GM12873 (cell line): Measurements from ENCODE around the gene SLC38A9.

Source experiments
- TF ChIP-seq, protein P1 (sequence below): IDR thresholded peaks from 2 replicates; pipeline ENCODE4 v1.5.1; 2012; ENCODE audit warnings: low read depth, mild to moderate bottlenecking, moderate library complexity, low read length, control low read depth; ENCODE audit not compliant: insufficient read depth; ENCODE audit errors: missing control alignments

Gene SLC38A9

DNA sequence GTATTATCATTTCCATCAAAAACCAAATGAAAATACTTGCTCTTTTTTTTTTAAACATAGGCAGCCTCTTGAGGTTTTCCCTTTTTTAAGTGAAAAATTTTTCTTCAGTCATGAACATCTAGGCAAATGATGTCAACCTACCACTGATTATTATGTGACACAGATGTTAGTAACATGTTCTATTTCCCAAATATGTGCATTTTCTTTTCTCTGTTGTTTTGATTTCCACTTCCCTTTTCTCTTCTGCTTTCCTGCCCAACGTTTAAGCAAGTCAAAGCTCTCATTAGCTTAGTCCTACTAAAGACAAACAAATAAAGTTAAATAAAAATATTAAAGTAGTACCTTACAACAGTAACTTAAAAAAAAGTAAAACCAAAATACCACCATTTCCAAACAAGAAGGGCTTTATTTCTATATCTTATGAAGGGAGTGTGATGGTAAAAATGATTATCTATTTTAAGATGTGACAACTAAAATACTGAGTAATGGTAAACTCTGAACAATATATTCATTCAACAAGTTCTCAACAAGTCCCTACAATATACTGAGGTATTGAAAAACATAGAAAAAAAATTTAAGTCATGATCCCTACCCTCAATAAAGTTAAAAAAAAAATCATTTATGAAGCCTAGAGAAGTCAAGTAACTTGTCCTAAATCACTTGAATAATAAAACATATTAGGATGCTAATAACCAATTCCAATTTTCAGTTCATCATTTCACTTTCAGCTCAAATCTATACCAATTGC is 9.4 kb downstream of the SLC38A9 start:
- TF ChIP-seq, protein P1, sequence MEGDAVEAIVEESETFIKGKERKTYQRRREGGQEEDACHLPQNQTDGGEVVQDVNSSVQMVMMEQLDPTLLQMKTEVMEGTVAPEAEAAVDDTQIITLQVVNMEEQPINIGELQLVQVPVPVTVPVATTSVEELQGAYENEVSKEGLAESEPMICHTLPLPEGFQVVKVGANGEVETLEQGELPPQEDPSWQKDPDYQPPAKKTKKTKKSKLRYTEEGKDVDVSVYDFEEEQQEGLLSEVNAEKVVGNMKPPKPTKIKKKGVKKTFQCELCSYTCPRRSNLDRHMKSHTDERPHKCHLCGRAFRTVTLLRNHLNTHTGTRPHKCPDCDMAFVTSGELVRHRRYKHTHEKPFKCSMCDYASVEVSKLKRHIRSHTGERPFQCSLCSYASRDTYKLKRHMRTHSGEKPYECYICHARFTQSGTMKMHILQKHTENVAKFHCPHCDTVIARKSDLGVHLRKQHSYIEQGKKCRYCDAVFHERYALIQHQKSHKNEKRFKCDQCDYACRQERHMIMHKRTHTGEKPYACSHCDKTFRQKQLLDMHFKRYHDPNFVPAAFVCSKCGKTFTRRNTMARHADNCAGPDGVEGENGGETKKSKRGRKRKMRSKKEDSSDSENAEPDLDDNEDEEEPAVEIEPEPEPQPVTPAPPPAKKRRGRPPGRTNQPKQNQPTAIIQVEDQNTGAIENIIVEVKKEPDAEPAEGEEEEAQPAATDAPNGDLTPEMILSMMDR = no peak

DNA sequence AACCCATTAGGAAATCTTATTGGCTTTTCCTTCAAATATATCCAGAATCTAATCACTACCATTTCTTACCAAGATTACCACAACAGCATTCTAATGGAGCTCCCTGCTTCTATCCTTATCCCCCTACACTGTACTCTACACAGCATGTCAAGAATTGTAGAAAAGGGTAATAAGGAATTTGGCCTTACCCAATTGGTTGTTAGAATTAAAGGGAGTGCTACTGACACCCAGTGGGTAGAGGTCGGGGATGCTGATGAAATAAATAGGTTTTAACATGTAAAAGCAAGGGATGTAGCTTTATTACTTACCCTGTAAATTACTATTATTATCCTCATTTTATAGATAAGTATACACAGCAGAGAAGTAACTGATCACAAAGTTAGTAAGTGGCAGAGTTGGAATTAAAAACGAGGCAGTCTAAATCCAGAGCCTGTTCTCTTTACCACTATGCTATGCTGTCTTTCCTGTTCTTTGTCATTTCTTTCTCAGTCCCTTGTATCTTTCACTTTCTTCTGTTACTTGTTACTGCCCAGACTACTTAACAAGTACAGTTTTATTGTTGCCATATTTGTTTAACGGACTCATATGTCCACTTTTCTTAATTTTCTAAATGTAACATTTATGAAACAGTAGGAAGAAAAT is 10.5 kb downstream of the SLC38A9 start:
- TF ChIP-seq, protein P1 = no peak

DNA sequence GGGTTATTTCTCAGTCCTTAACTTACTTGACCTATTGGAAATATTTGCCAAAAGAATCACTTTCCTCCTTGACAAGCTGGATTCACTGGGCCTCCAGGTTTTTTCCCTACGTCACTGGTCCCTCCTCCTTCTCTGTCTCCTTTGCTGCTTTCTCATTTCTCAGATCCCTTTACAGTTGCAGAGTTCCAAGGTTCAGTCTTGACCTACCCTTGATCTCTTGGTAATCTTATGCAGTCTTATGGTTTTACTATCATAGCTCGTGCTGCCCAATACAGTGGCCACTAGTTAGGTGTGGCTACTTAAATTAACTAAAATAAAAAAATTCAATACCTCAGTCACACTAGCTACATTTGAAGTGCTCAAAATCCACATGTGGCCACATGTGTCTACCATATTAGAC is 11.4 kb downstream of the SLC38A9 start:
- TF ChIP-seq, protein P1 = no peak

DNA sequence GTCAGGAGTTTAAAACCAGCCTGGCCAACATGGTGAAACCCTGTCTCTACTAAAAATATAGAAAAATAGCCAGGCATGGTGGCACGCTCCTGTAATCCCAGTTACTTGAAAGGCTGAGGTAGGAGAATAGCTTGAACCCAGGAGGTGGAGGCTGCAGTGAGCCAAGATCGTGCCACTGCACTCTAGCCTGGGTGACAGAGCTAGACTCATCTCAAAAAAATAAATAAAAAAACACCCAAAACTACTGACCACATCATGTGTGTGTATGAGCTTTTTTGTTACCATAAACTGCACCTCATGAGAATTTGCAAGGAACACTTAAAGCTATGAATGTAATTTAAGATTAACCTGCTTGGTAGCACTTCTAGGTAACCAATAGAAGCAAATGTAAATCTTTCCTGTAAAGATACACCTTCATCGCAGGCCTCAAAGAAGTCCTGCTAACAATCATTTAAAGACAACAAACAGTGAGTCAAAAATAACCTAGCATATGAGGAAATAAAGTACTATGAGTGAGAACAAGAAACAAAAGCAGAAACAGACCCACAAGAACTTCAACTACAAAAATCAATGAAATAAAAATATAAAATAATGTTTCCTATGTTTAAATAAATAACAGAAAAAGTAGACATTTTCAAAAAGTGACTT is 13.0 kb downstream of the SLC38A9 start:
- TF ChIP-seq, protein P1 = no peak

DNA sequence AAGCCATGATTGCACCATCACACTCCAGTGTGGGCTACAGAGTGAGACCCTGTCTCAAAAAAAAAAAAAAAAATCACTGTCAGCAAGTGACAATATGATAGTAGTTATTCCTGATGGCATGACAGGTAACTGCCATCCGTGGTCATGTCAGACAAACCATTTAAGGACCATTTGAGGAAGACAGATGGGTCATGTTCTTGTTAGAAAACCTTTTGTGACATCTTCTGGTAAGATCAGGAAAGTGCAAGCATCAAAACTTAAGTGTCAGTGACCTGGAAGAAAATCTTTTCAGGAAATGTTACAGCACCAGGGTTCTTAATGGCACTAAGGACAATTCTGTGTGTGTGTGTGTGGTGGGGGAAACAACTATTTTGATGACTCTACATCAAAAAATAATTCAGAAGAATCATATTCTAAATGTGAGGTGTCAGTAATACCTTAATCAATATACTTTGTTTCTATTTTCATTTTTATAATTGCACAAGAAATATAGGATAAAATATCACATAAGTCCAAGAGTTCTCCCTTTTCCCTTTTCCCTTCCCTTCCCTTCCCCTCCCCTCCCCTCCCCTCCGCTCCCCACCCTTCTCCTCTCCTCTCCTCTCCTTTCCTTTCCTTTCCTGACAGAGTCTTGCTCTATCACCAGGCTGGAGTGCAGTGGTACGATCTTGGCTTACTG is 17.8 kb downstream of the SLC38A9 start:
- TF ChIP-seq, protein P1 = peak; percentile 55

DNA sequence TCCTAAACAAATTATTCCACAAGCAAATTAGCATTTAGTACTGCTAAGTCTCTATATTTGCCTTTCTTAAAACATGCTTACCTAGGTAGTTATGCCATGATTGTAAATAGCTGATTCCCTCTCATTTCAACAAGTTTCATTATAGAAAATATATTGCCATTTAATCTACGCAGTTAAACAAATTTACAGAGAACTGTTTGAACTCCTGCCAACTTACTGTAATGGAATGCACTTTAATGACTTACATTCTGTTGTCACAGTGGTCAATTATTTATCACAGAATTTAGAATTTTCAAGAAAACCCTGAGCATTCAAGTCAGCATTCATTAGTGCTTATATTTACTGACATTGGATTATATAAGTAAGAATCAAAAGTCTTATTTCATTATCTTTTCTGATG is 19.6 kb downstream of the SLC38A9 start:
- TF ChIP-seq, protein P1 = no peak

DNA sequence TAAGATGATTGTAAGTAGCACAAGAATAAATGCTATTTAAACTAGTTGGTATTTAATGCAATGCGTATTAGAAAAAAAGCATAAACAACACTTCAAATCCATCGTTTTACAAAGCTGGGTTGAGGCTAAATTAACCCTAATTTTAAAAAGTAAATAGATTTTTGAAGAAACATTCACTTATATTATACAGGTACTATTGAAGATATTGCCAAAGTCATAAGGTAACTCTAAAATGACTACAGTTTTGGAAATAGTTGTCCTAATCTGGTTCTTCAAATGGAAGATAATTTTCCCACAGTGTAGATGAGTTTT is 20.1 kb downstream of the SLC38A9 start:
- TF ChIP-seq, protein P1 = no peak
